H9 (cell line): ENCODE data around the gene DMRTC2. TPM values are rescaled to one million over a fixed set of nuclear protein-coding genes. Genes with fewer than 3 reads are reported as not detected.

Source experiments
- DNase-seq: peaks from one replicate; pipeline ENCODE4 v3.0.0-alpha.2; 2017
- H2AFZ ChIP-seq: one replicate; pipeline ENCODE4 v1.6.1; 2013; ENCODE audit warnings: mild to moderate bottlenecking, low read length, control low read depth, moderate library complexity
- H2AK5ac ChIP-seq: 2 replicates; pipeline ENCODE4 v1.6.1; 2013; ENCODE audit warnings: low read length, control low read depth, mixed read lengths; ENCODE audit not compliant: insufficient read length
- H2BK120ac ChIP-seq: one replicate; pipeline ENCODE4 v1.6.1; 2013; ENCODE audit warnings: low read depth, mild to moderate bottlenecking, low read length, control low read depth, inconsistent platforms; ENCODE audit not compliant: poor library complexity, severe bottlenecking
- H2BK12ac ChIP-seq: 2 replicates; pipeline ENCODE4 v1.6.1; 2013; ENCODE audit warnings: low read length, control low read depth, mixed read lengths, low read depth; ENCODE audit not compliant: insufficient read length
- H2BK15ac ChIP-seq: 2 replicates; pipeline ENCODE4 v1.6.1; 2013; ENCODE audit warnings: low read depth, low read length, control low read depth
- H2BK20ac ChIP-seq: one replicate; pipeline ENCODE4 v1.6.1; 2013; ENCODE audit warnings: low read depth, mild to moderate bottlenecking, low read length, control low read depth, inconsistent platforms; ENCODE audit not compliant: poor library complexity, severe bottlenecking
- H2BK5ac ChIP-seq: 2 replicates; pipeline ENCODE4 v1.6.1; 2013; ENCODE audit warnings: low read length, control low read depth, mixed read lengths; ENCODE audit not compliant: insufficient read length
- H3K14ac ChIP-seq: 2 replicates; pipeline ENCODE4 v1.6.1; 2013; ENCODE audit warnings: low read length, control low read depth; ENCODE audit not compliant: insufficient read depth
- H3K18ac ChIP-seq: 2 replicates; pipeline ENCODE4 v1.6.1; 2013; ENCODE audit warnings: low read depth, mild to moderate bottlenecking, mixed read lengths, low read length, control low read depth; ENCODE audit not compliant: insufficient read length
- H3K23ac ChIP-seq: 2 replicates; pipeline ENCODE4 v1.6.1; 2013; ENCODE audit warnings: low read length, control low read depth, mixed read lengths, low read depth; ENCODE audit not compliant: insufficient read length
- H3K23me2 ChIP-seq: 2 replicates; pipeline ENCODE4 v1.6.1; 2013; ENCODE audit warnings: low read depth, mild to moderate bottlenecking, mixed read lengths, low read length, control low read depth; ENCODE audit not compliant: insufficient read length, poor library complexity, severe bottlenecking
- H3K27ac ChIP-seq: 2 replicates; pipeline ENCODE4 v1.5.1; 2013; ENCODE audit warnings: low read length, control low read depth, mixed read lengths, low read depth; ENCODE audit not compliant: insufficient read length
- H3K27me3 ChIP-seq: 2 replicates; pipeline ENCODE4 v1.6.1; 2013; ENCODE audit warnings: low read length, control low read depth, inconsistent platforms; ENCODE audit not compliant: insufficient read depth
- H3K4ac ChIP-seq: 2 replicates; pipeline ENCODE4 v1.6.1; 2013; ENCODE audit warnings: low read depth, mild to moderate bottlenecking, control low read depth, inconsistent platforms, low read length, moderate library complexity
- H3K4me1 ChIP-seq: 2 replicates; pipeline ENCODE4 v1.6.1; 2013; ENCODE audit warnings: low read length, control low read depth, inconsistent platforms; ENCODE audit not compliant: insufficient read depth
- H3K4me2 ChIP-seq: 2 replicates; pipeline ENCODE4 v1.6.1; 2013; ENCODE audit warnings: low read length, control low read depth, mixed read lengths; ENCODE audit not compliant: insufficient read length, insufficient read depth
- H3K56ac ChIP-seq: 2 replicates; pipeline ENCODE4 v1.6.1; 2013; ENCODE audit warnings: low read depth, mild to moderate bottlenecking, mixed read lengths, low read length, control low read depth; ENCODE audit not compliant: insufficient read length
- H3K79me1 ChIP-seq: 2 replicates; pipeline ENCODE4 v1.6.1; 2013; ENCODE audit warnings: low read depth, mild to moderate bottlenecking, moderate library complexity, low read length, control low read depth, inconsistent platforms; ENCODE audit not compliant: insufficient read depth, poor library complexity, severe bottlenecking
- H3K79me2 ChIP-seq: 2 replicates; pipeline ENCODE4 v1.6.1; 2013; ENCODE audit warnings: low read length, control low read depth, inconsistent platforms; ENCODE audit not compliant: insufficient read depth
- H3K9ac ChIP-seq: 2 replicates; pipeline ENCODE4 v1.6.1; 2013; ENCODE audit warnings: low read length, control low read depth, mixed read lengths; ENCODE audit not compliant: insufficient read length; ENCODE audit errors: extremely low read depth
- H3K9me3 ChIP-seq: one replicate; pipeline ENCODE4 v1.6.1; 2013; ENCODE audit warnings: low read depth, low read length, inconsistent platforms; ENCODE audit not compliant: control insufficient read depth
- H3T11ph ChIP-seq: one replicate; pipeline ENCODE4 v1.6.1; 2013; ENCODE audit warnings: mild to moderate bottlenecking, low read length, control low read depth, inconsistent platforms
- H4K20me1 ChIP-seq: one replicate; pipeline ENCODE4 v1.6.1; 2013; ENCODE audit not compliant: control insufficient read depth, insufficient read length, insufficient read depth
- H4K5ac ChIP-seq: 2 replicates; pipeline ENCODE4 v1.6.1; 2013; ENCODE audit warnings: low read depth, mild to moderate bottlenecking, mixed read lengths, low read length, control low read depth; ENCODE audit not compliant: insufficient read length
- H4K8ac ChIP-seq: replicated peaks from 2 replicates; pipeline ENCODE4 v1.6.1; 2013; ENCODE audit warnings: low read length, control low read depth, mixed read lengths, low read depth; ENCODE audit not compliant: insufficient read length
- H4K91ac ChIP-seq: 2 replicates; pipeline ENCODE4 v1.6.1; 2013; ENCODE audit warnings: low read depth, mild to moderate bottlenecking, moderate library complexity, mixed read lengths, low read length, control low read depth; ENCODE audit not compliant: insufficient read length
- H3K27ac Mint-ChIP-seq, 3 experiments: 2 replicates in 2 of 3; 3 replicates in 1 of 3; pipeline ENCODE4 v1.8.0; 2020 to 2021; ENCODE audit warnings: mixed read lengths in 3 of 3, mild to moderate bottlenecking in 1 of 3, moderate library complexity in 1 of 3
- H3K27me3 Mint-ChIP-seq: 2 replicates; pipeline ENCODE4 v1.8.0; 2021; ENCODE audit warnings: low read depth, mild to moderate bottlenecking, moderate library complexity, mixed read lengths
- H3K36me3 Mint-ChIP-seq, 3 experiments: 2 replicates in 2 of 3; 3 replicates in 1 of 3; pipeline ENCODE4 v1.8.0; 2020 to 2021; ENCODE audit warnings: low read depth in 3 of 3, mixed read lengths in 3 of 3; ENCODE audit not compliant: insufficient read depth in 1 of 3
- H3K4me1 Mint-ChIP-seq, 2 experiments: 2 replicates each; pipeline ENCODE4 v1.8.0; 2020; ENCODE audit warnings: mixed read lengths in 2 of 2
- H3K4me3 Mint-ChIP-seq, 2 experiments: 2 replicates in 1 of 2; 3 replicates in 1 of 2; pipeline ENCODE4 v1.8.0; 2020 to 2021; ENCODE audit warnings: mild to moderate bottlenecking in 2 of 2, mixed read lengths in 2 of 2, moderate library complexity in 1 of 2
- H3K9me3 Mint-ChIP-seq, 2 experiments: 2 replicates in 1 of 2; 3 replicates in 1 of 2; pipeline ENCODE4 v1.8.0; 2020; ENCODE audit warnings: mild to moderate bottlenecking in 2 of 2, mixed read lengths in 2 of 2, moderate library complexity in 1 of 2
- CTCF ChIP-seq: fragments of 200-600 bp; sonication (generic); conservative IDR thresholded peaks from 3 replicates; pipeline ENCODE4 v1.8.0; 2021; ENCODE audit warnings: antibody characterized with exemption, mild to moderate bottlenecking
- WGBS: extraction: QIAGEN DNeasy Blood & Tissue Kit; methylation state at CpG from one replicate; pipeline ENCODE4 v1.1.7; 2013; ENCODE audit warnings: missing lambda C conversion rate, low lambda C conversion rate, mixed read lengths; ENCODE audit not compliant: insufficient read length; ENCODE audit errors: extremely low coverage; 5-methylcytosine and 5-hydroxymethylcytosine counted together
- total RNA-seq: library from RNA; stranded (reverse); gene quantifications from 2 replicates; pipeline ENCODE4 v1.2.1, GENCODE V29; 2021

The DMRTC2 gene
- total RNA-seq, 1 experiment from 2014 or later = not detected

- Histone ChIP-seq H4K5ac (no peak within 1 kb of the TSS), H2BK5ac (no peak within 1 kb of the TSS), H4K20me1 (no peaks in the 10 kb centered on the region), H3K14ac (no peak within 1 kb of the TSS), H3K23me2 (no peaks in the 10 kb centered on the region), H3K79me2 (no peaks in the 10 kb centered on the region), H3K9ac (no peak within 1 kb of the TSS), H3K9me3 (no peaks in the 10 kb centered on the region), H4K91ac (no peak within 1 kb of the TSS), H2AFZ (no peak within 1 kb of the TSS), H3K27ac (no peak within 1 kb of the TSS), H3K4me2 (no peak within 1 kb of the TSS), H2BK20ac (no peak within 1 kb of the TSS), H2BK12ac (no peak within 1 kb of the TSS), H4K8ac (no peak within 1 kb of the TSS), H3K4me1 (no peaks in the 10 kb centered on the region), H2AK5ac (no peak within 1 kb of the TSS), H2BK15ac (no peak within 1 kb of the TSS), H3K18ac (no peak within 1 kb of the TSS), H3K23ac (no peak within 1 kb of the TSS), H3K79me1 (no peaks in the 10 kb centered on the region), H3K27me3 (no peaks in the 10 kb centered on the region), H3K56ac (no peak within 1 kb of the TSS), H3K4ac (no peak within 1 kb of the TSS), H3T11ph (no peak within 1 kb of the TSS), H2BK120ac (no peak within 1 kb of the TSS)
- Mint-ChIP-seq H3K9me3 (no peaks in the 10 kb centered on the region), H3K4me1 (peaks cover 3 to 18% of the 10 kb centered on the region in 2 experiments), H3K4me3 (no peak within 1 kb of the TSS), H3K27ac (no peak within 1 kb of the TSS; a peak in 1 of 7 replicates), H3K27me3 (peaks cover 42% of the 10 kb centered on the region), H3K36me3 (no peaks in the 10 kb centered on the region)
- DNase-seq = no peak
- TF ChIP-seq CTCF = no peak
- WGBS = no CpG with 5 or more reads among the region's 9 CpGs
These were observed 32.3 kb downstream of the DMRTC2 start, which contains the start of gene CD79A for GRCh38 chr19:41876847-41877832. CD79A (plus strand) TSS chr19:41877279; CDS start chr19:41877305, 26 bp downstream.
